Endodermal cell (in vitro differentiated cells): Measurements from ENCODE around the gene CFAP57. TPM values are rescaled to one million over a fixed set of nuclear protein-coding genes. Genes with fewer than 3 reads are reported as not detected.

Experiments
- DNase-seq: peaks from one replicate; pipeline ENCODE4 v3.0.0-alpha.2; 2017
- H3K27ac ChIP-seq: 2 replicates; pipeline ENCODE4 v1.5.1; 2013; ENCODE audit warnings: mild to moderate bottlenecking, low read depth, low read length, moderate library complexity
- H3K27me3 ChIP-seq: 2 replicates; pipeline ENCODE4 v1.6.1; 2013; ENCODE audit warnings: mild to moderate bottlenecking, low read length, moderate library complexity; ENCODE audit not compliant: insufficient read depth, control insufficient read depth, poor library complexity, severe bottlenecking
- H3K36me3 ChIP-seq: 2 replicates; pipeline ENCODE4 v1.7.0; 2013; ENCODE audit warnings: mild to moderate bottlenecking, low read length, moderate library complexity; ENCODE audit not compliant: control insufficient read depth, insufficient read depth
- H3K4me1 ChIP-seq: one replicate; pipeline ENCODE4 v1.7.0; 2013; ENCODE audit warnings: low read length; ENCODE audit not compliant: control insufficient read depth, insufficient read depth
- H3K4me3 ChIP-seq: 2 replicates; pipeline ENCODE4 v1.5.1; 2013; ENCODE audit warnings: mild to moderate bottlenecking, low read length, moderate library complexity
- H3K9ac ChIP-seq: 2 replicates; pipeline ENCODE4 v1.6.1; 2013; ENCODE audit warnings: mild to moderate bottlenecking, low read length, moderate library complexity; ENCODE audit not compliant: poor library complexity, severe bottlenecking; ENCODE audit errors: extremely low read depth
- H3K9me3 ChIP-seq: 2 replicates; pipeline ENCODE4 v1.6.1; 2013; ENCODE audit warnings: mild to moderate bottlenecking, low read length, moderate library complexity; ENCODE audit not compliant: control insufficient read depth
- H3K27ac Mint-ChIP-seq: 2 replicates; pipeline ENCODE4 v1.8.0; 2020; ENCODE audit warnings: mixed read lengths
- H3K27me3 Mint-ChIP-seq: 2 replicates; pipeline ENCODE4 v1.8.0; 2021; ENCODE audit warnings: mild to moderate bottlenecking, mixed read lengths; ENCODE audit not compliant: insufficient read depth
- H3K36me3 Mint-ChIP-seq: 2 replicates; pipeline ENCODE4 v1.8.0; 2020; ENCODE audit warnings: low read depth, mixed read lengths
- H3K4me1 Mint-ChIP-seq: 2 replicates; pipeline ENCODE4 v1.8.0; 2020; ENCODE audit warnings: mixed read lengths
- H3K4me3 Mint-ChIP-seq: 2 replicates; pipeline ENCODE4 v1.8.0; 2020; ENCODE audit warnings: mild to moderate bottlenecking, moderate library complexity, mixed read lengths
- H3K9me3 Mint-ChIP-seq: 2 replicates; pipeline ENCODE4 v1.8.0; 2020; ENCODE audit warnings: mild to moderate bottlenecking, mixed read lengths
- CTCF ChIP-seq: fragments of 200-600 bp; sonication (generic); conservative IDR thresholded peaks from 2 replicates; pipeline ENCODE4 v1.5.0; 2021; ENCODE audit warnings: antibody characterized with exemption, mild to moderate bottlenecking
- WGBS, 2 experiments: methylation state at CpG; one replicate each; pipeline versions ENCODE4 v1.1.5 to v1.1.7; 2013; ENCODE audit warnings: missing lambda C conversion rate in 2 of 2, mixed read lengths in 1 of 2; ENCODE audit not compliant: insufficient coverage in 1 of 2, insufficient read length in 1 of 2; 5-methylcytosine and 5-hydroxymethylcytosine counted together
- total RNA-seq, 2 donors: library from RNA; stranded (reverse); fragmentation: NEBNext Ultra II Directional in 1 of 2; extraction: Animal tissue kit (Norgen Biotek cat#: 25700) in 1 of 2; gene quantifications; 2 replicates in 1 of 2; 3 replicates in 1 of 2; pipeline ENCODE4 v1.2.1, GENCODE V29; 2021

The CFAP57 gene
- total RNA-seq, 2 donors from 2014 or later: 0.82 to 0.90 TPM

GRCh38 chr1:43144237-43144636, 27.9 kb upstream of the CFAP57 start:
- TF ChIP-seq CTCF: no peak
- peaks cover 13% of the 10 kb centered on the region for H3K4me1 Mint-ChIP-seq
- peaks cover 12% of the 10 kb centered on the region for H3K27me3 ChIP-seq
- no peaks in the 10 kb centered on the region for H3K4me1 ChIP-seq
- peaks cover 3% of the 10 kb centered on the region for H3K27me3 Mint-ChIP-seq
- no peak overlapping the region for H3K9ac ChIP-seq
- no peak overlapping the region for H3K4me3 ChIP-seq
- H3K27ac ChIP-seq: no peak overlapping the region
- no peak overlapping the region for H3K4me3 Mint-ChIP-seq
- no peak for DNase-seq
- peaks cover 9% of the 10 kb centered on the region for H3K9me3 Mint-ChIP-seq
- H3K36me3 Mint-ChIP-seq: peaks cover 8% of the 10 kb centered on the region
- no peak overlapping the region for H3K27ac Mint-ChIP-seq
- peaks cover 10% of the 10 kb centered on the region for H3K9me3 ChIP-seq
- H3K36me3 ChIP-seq: no peaks in the 10 kb centered on the region

- Histone ChIP-seq H3K9ac (no peak overlapping the region), H3K36me3 (no peaks in the 10 kb centered on the region), H3K27ac (no peak overlapping the region), H3K4me1 (no peaks in the 10 kb centered on the region), H3K27me3 (peaks cover 13% of the 10 kb centered on the region), H3K4me3 (peak overlapping the region; percentile 81), H3K9me3 (no peaks in the 10 kb centered on the region)
- no peak for TF ChIP-seq CTCF
- no peaks in the 10 kb centered on the region for H3K36me3 Mint-ChIP-seq
- no peaks in the 10 kb centered on the region for H3K9me3 Mint-ChIP-seq
- 7 to 8% methylated on average over 12 to 47 of the region's 47 CpGs for WGBS, 2 experiments
- H3K27me3 Mint-ChIP-seq: peaks cover 9% of the 10 kb centered on the region
- peak overlapping the region; percentile 62 for H3K4me3 Mint-ChIP-seq
- H3K4me1 Mint-ChIP-seq: peaks cover 13% of the 10 kb centered on the region
- DNase-seq: peak; percentile 100
- H3K27ac Mint-ChIP-seq: no peak overlapping the region
These were observed 24.4 kb upstream of the CFAP57 start for GRCh38 chr1:43147625-43148327.

- Histone ChIP-seq H3K27ac (no peak overlapping the region), H3K36me3 (no peaks in the 10 kb centered on the region), H3K9me3 (no peaks in the 10 kb centered on the region), H3K9ac (no peak overlapping the region), H3K4me3 (no peak overlapping the region), H3K4me1 (no peaks in the 10 kb centered on the region), H3K27me3 (peaks cover 13% of the 10 kb centered on the region)
- TF ChIP-seq CTCF: no peak
- Mint-ChIP-seq H3K4me1 (peaks cover 10% of the 10 kb centered on the region), H3K9me3 (no peaks in the 10 kb centered on the region), H3K36me3 (no peaks in the 10 kb centered on the region), H3K27me3 (peaks cover 9% of the 10 kb centered on the region), H3K27ac (no peak overlapping the region), H3K4me3 (no peak overlapping the region)
- DNase-seq: no peak
- 93 to 100% methylated on average over 2 to 5 of the region's 5 CpGs for WGBS, 2 experiments
These were observed 22.2 kb upstream of the CFAP57 start for GRCh38 chr1:43149889-43150288.
